Trophoblast cell (in vitro differentiated cells and primary cell): ENCODE measurements around the gene PARN.
"Not testable (repeated sequence)": the region's sequence is repeated elsewhere in the genome, so short reads cannot be mapped to it uniquely, and the experiment has no call there.

Experiments
- DNase-seq, 2 donors: peaks; one replicate each; pipeline ENCODE4 v3.0.0-alpha.2; 2016
- H2AFZ ChIP-seq: 2 replicates; pipeline ENCODE4 v1.6.1; 2013; ENCODE audit warnings: low read length, moderate library complexity, mild to moderate bottlenecking; ENCODE audit not compliant: insufficient read depth, poor library complexity
- H2AK5ac ChIP-seq: 2 replicates; pipeline ENCODE4 v1.6.1; 2013; ENCODE audit warnings: mild to moderate bottlenecking, low read length
- H2BK120ac ChIP-seq: 2 replicates; pipeline ENCODE4 v1.6.1; 2013; ENCODE audit warnings: low read length, mild to moderate bottlenecking, moderate library complexity; ENCODE audit not compliant: insufficient read depth, poor library complexity
- H2BK12ac ChIP-seq: 2 replicates; pipeline ENCODE4 v1.6.1; 2013; ENCODE audit warnings: mild to moderate bottlenecking, low read length, moderate library complexity
- H2BK5ac ChIP-seq: 2 replicates; pipeline ENCODE4 v1.6.1; 2013; ENCODE audit warnings: low read length, low read depth, moderate library complexity, mild to moderate bottlenecking; ENCODE audit not compliant: poor library complexity
- H3K14ac ChIP-seq: 2 replicates; pipeline ENCODE4 v1.6.1; 2013; ENCODE audit warnings: mild to moderate bottlenecking, low read length
- H3K18ac ChIP-seq: 2 replicates; pipeline ENCODE4 v1.6.1; 2013; ENCODE audit warnings: mild to moderate bottlenecking, low read length
- H3K23ac ChIP-seq: 2 replicates; pipeline ENCODE4 v1.6.1; 2013; ENCODE audit warnings: low read length
- H3K27ac ChIP-seq: 2 replicates; pipeline ENCODE4 v1.5.1; 2013; ENCODE audit warnings: low read depth, mild to moderate bottlenecking, inconsistent platforms, low read length, moderate library complexity
- H3K27me3 ChIP-seq: 2 replicates; pipeline ENCODE4 v1.6.1; 2013; ENCODE audit warnings: inconsistent platforms, mild to moderate bottlenecking, low read length, moderate library complexity; ENCODE audit not compliant: insufficient read depth
- H3K36me3 ChIP-seq, 2 experiments: 1 replicate in 1 of 2; 2 replicates in 1 of 2; pipeline ENCODE4 v1.6.1; 2013; ENCODE audit warnings: low read length in 2 of 2, mild to moderate bottlenecking in 2 of 2, moderate library complexity in 1 of 2; ENCODE audit not compliant: insufficient read depth in 2 of 2, control insufficient read depth in 1 of 2
- H3K4ac ChIP-seq: 2 replicates; pipeline ENCODE4 v1.6.1; 2013; ENCODE audit warnings: low read depth, mild to moderate bottlenecking, low read length, moderate library complexity
- H3K4me1 ChIP-seq, 2 experiments: 1 replicate in 1 of 2; 2 replicates in 1 of 2; pipeline ENCODE4 v1.6.1; 2013; ENCODE audit warnings: low read length in 2 of 2, mild to moderate bottlenecking in 2 of 2, moderate library complexity in 1 of 2; ENCODE audit not compliant: insufficient read depth in 2 of 2, control insufficient read depth in 1 of 2
- H3K4me2 ChIP-seq: 2 replicates; pipeline ENCODE4 v1.6.1; 2013; ENCODE audit warnings: inconsistent platforms, mild to moderate bottlenecking, low read length, moderate library complexity
- H3K4me3 ChIP-seq: 2 replicates; pipeline ENCODE4 v1.5.1; 2013; ENCODE audit warnings: mild to moderate bottlenecking, low read depth, low read length, inconsistent platforms
- H3K79me1 ChIP-seq: one replicate; pipeline ENCODE4 v1.6.1; 2013; ENCODE audit warnings: low read length
- H3K79me2 ChIP-seq: 2 replicates; pipeline ENCODE4 v1.6.1; 2013; ENCODE audit warnings: low read length, mild to moderate bottlenecking; ENCODE audit not compliant: control insufficient read depth, insufficient read depth, poor library complexity
- H3K9ac ChIP-seq: 2 replicates; pipeline ENCODE4 v1.6.1; 2013; ENCODE audit warnings: mild to moderate bottlenecking, low read length
- H3K9me3 ChIP-seq: 2 replicates; pipeline ENCODE4 v1.6.1; 2013; ENCODE audit warnings: low read depth, mild to moderate bottlenecking, control low read depth, inconsistent platforms, low read length; ENCODE audit not compliant: insufficient read depth
- H4K12ac ChIP-seq: 2 replicates; pipeline ENCODE4 v1.6.1; 2013; ENCODE audit warnings: low read depth, mild to moderate bottlenecking, low read length, moderate library complexity
- H4K8ac ChIP-seq: 2 replicates; pipeline ENCODE4 v1.6.1; 2013; ENCODE audit warnings: low read depth, mild to moderate bottlenecking, low read length, moderate library complexity
- H4K91ac ChIP-seq: one replicate; pipeline ENCODE4 v1.6.1; 2013; ENCODE audit warnings: low read depth, mild to moderate bottlenecking, low read length, moderate library complexity
- WGBS: extraction: QIAGEN DNeasy Blood & Tissue Kit; methylation state at CpG from one replicate; pipeline ENCODE4 v1.1.7; 2013; ENCODE audit warnings: missing lambda C conversion rate; ENCODE audit not compliant: insufficient read length, insufficient coverage; ENCODE audit errors: extremely low coverage; 5-methylcytosine and 5-hydroxymethylcytosine counted together

PARN gene

GRCh38 chr16:14424595-14424994 is 205.5 kb downstream of the PARN start:
- H3K79me1 ChIP-seq = no peaks in the 10 kb centered on the region
- no peak overlapping the region for H2AFZ ChIP-seq
- H2BK5ac ChIP-seq = no peak overlapping the region
- H3K9ac ChIP-seq = no peak overlapping the region
- H2AK5ac ChIP-seq = no peak overlapping the region
- no peak overlapping the region for H3K4me2 ChIP-seq
- no peaks in the 10 kb centered on the region for H3K79me2 ChIP-seq
- no peak overlapping the region for H3K4me3 ChIP-seq
- peaks cover 2 to 3% of the 10 kb centered on the region in 2 experiments for H3K36me3 ChIP-seq
- H3K18ac ChIP-seq = no peak overlapping the region
- no CpG with 5 or more reads among the region's 4 CpGs for WGBS
- no peak overlapping the region for H2BK120ac ChIP-seq
- H3K23ac ChIP-seq = no peak overlapping the region
- no peak overlapping the region for H3K27ac ChIP-seq
- H4K12ac ChIP-seq = no peak overlapping the region
- no peak for DNase-seq
- no peaks in the 10 kb centered on the region for H3K27me3 ChIP-seq
- no peak overlapping the region for H2BK12ac ChIP-seq
- H4K8ac ChIP-seq = no peak overlapping the region
- H3K4me1 ChIP-seq = peaks cover 8 to 9% of the 10 kb centered on the region in 2 experiments
- no peaks in the 10 kb centered on the region for H3K9me3 ChIP-seq
- H4K91ac ChIP-seq = no peak overlapping the region
- no peak overlapping the region for H3K4ac ChIP-seq
- H3K14ac ChIP-seq = no peak overlapping the region

- Histone ChIP-seq H4K8ac (no peak overlapping the region), H3K14ac (no peak overlapping the region), H2AFZ (no peak overlapping the region), H3K4me2 (no peak overlapping the region), H2BK120ac (no peak overlapping the region), H3K4me3 (no peak overlapping the region), H3K9me3 (no peaks in the 10 kb centered on the region), H2BK5ac (no peak overlapping the region), H3K27ac (no peak overlapping the region), H2AK5ac (no peak overlapping the region), H3K18ac (no peak overlapping the region), H3K36me3 (peaks cover 0 to 2% of the 10 kb centered on the region in 2 experiments), H3K79me1 (no peaks in the 10 kb centered on the region), H4K91ac (no peak overlapping the region), H2BK12ac (no peak overlapping the region), H3K27me3 (no peaks in the 10 kb centered on the region), H3K79me2 (no peaks in the 10 kb centered on the region), H3K9ac (no peak overlapping the region), H3K23ac (no peak overlapping the region), H4K12ac (no peak overlapping the region), H3K4ac (no peak overlapping the region), H3K4me1 (peaks cover 9 to 10% of the 10 kb centered on the region in 2 experiments)
- no peak for DNase-seq
- WGBS = no CpG with 5 or more reads among the region's 4 CpGs
These were observed 206.7 kb downstream of the PARN start for GRCh38 chr16:14423344-14423743.

- Histone ChIP-seq H2AK5ac (no peak overlapping the region), H3K36me3 (peaks cover 0 to 2% of the 10 kb centered on the region in 2 experiments), H3K79me2 (no peaks in the 10 kb centered on the region), H4K12ac (no peak overlapping the region), H2BK120ac (no peak overlapping the region), H3K4me1 (peaks cover 9 to 10% of the 10 kb centered on the region in 2 experiments), H2BK5ac (no peak overlapping the region), H3K9ac (no peak overlapping the region), H3K18ac (no peak overlapping the region), H4K8ac (no peak overlapping the region), H3K27ac (no peak overlapping the region), H3K4me3 (no peak overlapping the region), H3K27me3 (no peaks in the 10 kb centered on the region), H2BK12ac (no peak overlapping the region), H3K79me1 (no peaks in the 10 kb centered on the region), H2AFZ (no peak overlapping the region), H4K91ac (no peak overlapping the region), H3K4me2 (no peak overlapping the region), H3K23ac (no peak overlapping the region), H3K14ac (no peak overlapping the region), H3K4ac (no peak overlapping the region), H3K9me3 (no peaks in the 10 kb centered on the region)
- no peak for DNase-seq
- WGBS = no CpG with 5 or more reads among the region's 18 CpGs
These were observed 209.2 kb downstream of the PARN start for GRCh38 chr16:14420721-14421488.

- not testable (repeated sequence) for H3K23ac ChIP-seq, H2AFZ ChIP-seq, H3K27me3 ChIP-seq, H2AK5ac ChIP-seq, H3K9me3 ChIP-seq, H3K79me2 ChIP-seq, H4K8ac ChIP-seq, H3K4ac ChIP-seq, H3K9ac ChIP-seq, H3K79me1 ChIP-seq, H3K36me3 ChIP-seq, H3K14ac ChIP-seq, H3K4me1 ChIP-seq, H3K4me2 ChIP-seq, H2BK5ac ChIP-seq, H3K27ac ChIP-seq, DNase-seq, H4K12ac ChIP-seq, H2BK12ac ChIP-seq, H4K91ac ChIP-seq, H3K4me3 ChIP-seq, H2BK120ac ChIP-seq, H3K18ac ChIP-seq
- WGBS = no CpG with 5 or more reads among the region's 4 CpGs
These were observed 209.8 kb downstream of the PARN start for GRCh38 chr16:14420243-14420642.
